Measurements from ENCODE around the gene NCBP3.

GRCh38 chr17:3766779-3767178 is 79.3 kb downstream of the NCBP3 start:
- TF ChIP-seq, protein P1, sequence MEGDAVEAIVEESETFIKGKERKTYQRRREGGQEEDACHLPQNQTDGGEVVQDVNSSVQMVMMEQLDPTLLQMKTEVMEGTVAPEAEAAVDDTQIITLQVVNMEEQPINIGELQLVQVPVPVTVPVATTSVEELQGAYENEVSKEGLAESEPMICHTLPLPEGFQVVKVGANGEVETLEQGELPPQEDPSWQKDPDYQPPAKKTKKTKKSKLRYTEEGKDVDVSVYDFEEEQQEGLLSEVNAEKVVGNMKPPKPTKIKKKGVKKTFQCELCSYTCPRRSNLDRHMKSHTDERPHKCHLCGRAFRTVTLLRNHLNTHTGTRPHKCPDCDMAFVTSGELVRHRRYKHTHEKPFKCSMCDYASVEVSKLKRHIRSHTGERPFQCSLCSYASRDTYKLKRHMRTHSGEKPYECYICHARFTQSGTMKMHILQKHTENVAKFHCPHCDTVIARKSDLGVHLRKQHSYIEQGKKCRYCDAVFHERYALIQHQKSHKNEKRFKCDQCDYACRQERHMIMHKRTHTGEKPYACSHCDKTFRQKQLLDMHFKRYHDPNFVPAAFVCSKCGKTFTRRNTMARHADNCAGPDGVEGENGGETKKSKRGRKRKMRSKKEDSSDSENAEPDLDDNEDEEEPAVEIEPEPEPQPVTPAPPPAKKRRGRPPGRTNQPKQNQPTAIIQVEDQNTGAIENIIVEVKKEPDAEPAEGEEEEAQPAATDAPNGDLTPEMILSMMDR (IDR thresholded peaks at IDR 0.05): no peak
- TF ChIP-seq POLR2A (IDR thresholded peaks at IDR 0.05): no peak

Measured in prostate gland (tissue), 2 donors.